T47D (cell line): ENCODE data around the gene EGLN1.

Source experiments
- DNase-seq, 2 experiments: peaks; one replicate each; pipeline versions ENCODE4 v3.0.0 to v3.0.0-alpha.2; 2011 to 2012; ENCODE audit warnings: low read depth in 1 of 2, low spot score in 1 of 2
- JUND ChIP-seq: IDR thresholded peaks from 2 replicates; pipeline ENCODE4 v1.6.1; 2012; ENCODE audit warnings: low read depth
- in situ Hi-C: cut with HindIII; loops from 2 replicates; pipeline ENCODE4 v1.10.0; 2016; ENCODE audit warnings: low sequenced_read_pairs, low pct_unique_long_range_greater_than_20kb

Gene EGLN1

GRCh38 chr1:231404318-231404717 lies 17.8 kb downstream of the EGLN1 start:
- TF ChIP-seq JUND: no peak
- DNase-seq: no peak
- in situ Hi-C loops: no loop called here

- no peak for DNase-seq
- TF ChIP-seq JUND: no peak
- in situ Hi-C loops: no loop called here
Observed at GRCh38 chr1:231401478-231401877, 20.6 kb downstream of the EGLN1 start.

- DNase-seq: no peak
- no peak for TF ChIP-seq JUND
- in situ Hi-C loops: no loop called here
Observed at GRCh38 chr1:231397886-231398671, 24.0 kb downstream of the EGLN1 start.

GRCh38 chr1:231396643-231397042 lies 25.4 kb downstream of the EGLN1 start:
- TF ChIP-seq JUND: no peak
- in situ Hi-C loops: no loop called here

GRCh38 chr1:231395998-231396390 lies 26.1 kb downstream of the EGLN1 start:
- DNase-seq: no peak
- no peak for TF ChIP-seq JUND
- in situ Hi-C loops: no loop called here

More at GRCh38 chr1:231396643-231397042, 25.4 kb downstream of the EGLN1 start:
- DNase-seq: no peak

GRCh38 chr1:231395076-231395997 lies 26.8 kb downstream of the EGLN1 start:
- no peak for TF ChIP-seq JUND
- in situ Hi-C loops: no loop called here
- no peak for DNase-seq

- no peak for TF ChIP-seq JUND
- in situ Hi-C loops: no loop called here
- no peak for DNase-seq
Observed at GRCh38 chr1:231393668-231394067, 28.4 kb downstream of the EGLN1 start.

GRCh38 chr1:231392389-231393131 lies 29.5 kb downstream of the EGLN1 start:
- no peak for TF ChIP-seq JUND
- in situ Hi-C loops: no loop called here
- DNase-seq: no peak

- no peak for TF ChIP-seq JUND
- no peak for DNase-seq
- in situ Hi-C loops: no loop called here
Observed at GRCh38 chr1:231390071-231390470, 32.0 kb downstream of the EGLN1 start.

- in situ Hi-C loops: no loop called here
- no peak for TF ChIP-seq JUND
- DNase-seq: no peak
Observed at GRCh38 chr1:231387770-231388669, 34.1 kb downstream of the EGLN1 start.

GRCh38 chr1:231386466-231386865 lies 35.6 kb downstream of the EGLN1 start:
- in situ Hi-C loops: no loop called here
- no peak for TF ChIP-seq JUND
- DNase-seq: no peak

- peak; percentile 39 to 83 for DNase-seq
- no peak for TF ChIP-seq JUND
- in situ Hi-C loops: no loop called here
Observed at GRCh38 chr1:231385416-231385748, 36.7 kb downstream of the EGLN1 start.
